Measurements from ENCODE around the gene PEX6.

GRCh38 chr6:42974919-42975505 lies 4.0 kb downstream of the PEX6 start:
- TF ChIP-seq POLR2A (IDR thresholded peaks at IDR 0.05; ENCODE audit: low read depth, low read length) (no peak), FOS (IDR thresholded peaks at IDR 0.05; ENCODE audit: borderline replicate concordance, insufficient read depth, low read length) (no peak), POLR2AphosphoS5 (IDR thresholded peaks at IDR 0.05; ENCODE audit: insufficient read depth, low read depth, low read length) (no peak), CTCF (IDR thresholded peaks at IDR 0.05; ENCODE audit: extremely low read depth in 1 of 2, insufficient read depth in 1 of 2, low read depth in 1 of 2, low read length in 2 of 2) (no peak), EZH2 (IDR thresholded peaks at IDR 0.05; ENCODE audit: borderline replicate concordance, low read depth, low read length, severe bottlenecking) (no peak), MAX (IDR thresholded peaks at IDR 0.05; ENCODE audit: insufficient read depth, insufficient read length) (no peak), GATA2 (IDR thresholded peaks at IDR 0.05; ENCODE audit: insufficient read depth, insufficient read length, low read depth, low read length) (no peak), JUN (IDR thresholded peaks at IDR 0.05; ENCODE audit: borderline replicate concordance, insufficient read depth, insufficient read length, low read depth) (no peak), MYC (IDR thresholded peaks at IDR 0.05; ENCODE audit: low read depth, low read length) (no peak)

All from endothelial cell of umbilical vein (primary cell).